PC-3 (cell line): ENCODE data around the gene STARD10. TPM values are rescaled to one million over a fixed set of nuclear protein-coding genes. Genes with fewer than 3 reads are reported as not detected.
A peak's percentile ranks its signal among the peaks of the same experiment; 100 is the strongest.

Source experiments
- ATAC-seq: fragments of 200-7000 bp; cut with Tn5 transposase; 2 replicates; pipeline ENCODE4 v1.9.1; 2020; ENCODE audit warnings: mild to moderate bottlenecking, moderate library complexity
- BruUV-seq: library from RNA; stranded (reverse); fragments of 400-500 nt; replicated peaks from 2 replicates; lab custom pipeline; 2021; lab: Mats Ljungman, UMichigan
- CTCF ChIA-PET: fragments of 300-600 bp; sonication (Branson Sonifier 250); formaldehyde crosslinking; loops from one replicate; lab custom pipeline; 2022; ENCODE audit warnings: antibody characterized with exemption; lab: Charles Lee
- POLR2A ChIA-PET: fragments of 300-600 bp; sonication (Branson Sonifier 250); formaldehyde crosslinking; loops from one replicate; lab custom pipeline; 2022; ENCODE audit warnings: antibody characterized with exemption; ENCODE audit not compliant: unreplicated experiment; lab: Charles Lee
- DNase-seq: peaks from one replicate; pipeline ENCODE4 v3.0.0-alpha.2; 2015
- H2AFZ ChIP-seq: fragments of 300-600 bp; sonication (generic); 2 replicates; pipeline ENCODE4 v1.6.0; 2016; ENCODE audit warnings: antibody characterized with exemption, low read length
- H3F3A ChIP-seq: fragments of 300-600 bp; sonication (generic); one replicate; pipeline ENCODE4 v1.6.0; 2017; ENCODE audit warnings: antibody characterized with exemption, low read length, control low read depth, mild to moderate bottlenecking; ENCODE audit not compliant: unreplicated experiment
- H3K27ac ChIP-seq: fragments of 300-600 bp; sonication (generic); 2 replicates; pipeline ENCODE4 v1.5.1; 2016; ENCODE audit warnings: mild to moderate bottlenecking, low read length
- H3K27me3 ChIP-seq: fragments of 300-600 bp; sonication (generic); 2 replicates; pipeline ENCODE4 v1.6.1; 2016; ENCODE audit warnings: low read length, mixed read lengths
- H3K36me3 ChIP-seq: fragments of 300-600 bp; sonication (generic); 2 replicates; pipeline ENCODE4 v1.6.1; 2016; ENCODE audit warnings: low read depth, mixed run types, low read length, mixed read lengths
- H3K4me1 ChIP-seq: fragments of 300-600 bp; sonication (generic); 2 replicates; pipeline ENCODE4 v1.5.1; 2016; ENCODE audit warnings: low read length; ENCODE audit not compliant: insufficient read depth
- H3K4me2 ChIP-seq: fragments of 300-600 bp; sonication (generic); 2 replicates; pipeline ENCODE4 v1.6.0; 2016; ENCODE audit warnings: low read length
- H3K4me3 ChIP-seq: fragments of 300-600 bp; sonication (generic); 2 replicates; pipeline ENCODE4 v1.5.1; 2016; ENCODE audit warnings: mild to moderate bottlenecking, low read length, mixed read lengths
- H3K79me2 ChIP-seq: fragments of 300-600 bp; sonication (generic); 2 replicates; pipeline ENCODE4 v1.6.1; 2017; ENCODE audit warnings: low read length, mixed read lengths
- H3K9ac ChIP-seq: fragments of 300-600 bp; sonication (generic); 2 replicates; pipeline ENCODE4 v1.6.0; 2016; ENCODE audit warnings: mild to moderate bottlenecking, low read length
- H3K9me2 ChIP-seq: fragments of 300-600 bp; sonication (generic); replicated peaks from 2 replicates; pipeline ENCODE4 v1.6.1; 2016; ENCODE audit warnings: mixed run types, low read length, mixed read lengths
- H3K9me3 ChIP-seq: fragments of 300-600 bp; sonication (generic); 2 replicates; pipeline ENCODE4 v1.6.1; 2016; ENCODE audit warnings: low read length, mixed read lengths
- H4K20me1 ChIP-seq: fragments of 300-600 bp; sonication (generic); 2 replicates; pipeline ENCODE4 v1.6.1; 2016; ENCODE audit warnings: low read length, mixed read lengths
- EZH2 ChIP-seq: fragments of 300-600 bp; sonication (generic); IDR thresholded peaks from one replicate; pipeline ENCODE4 v1.6.1; 2017; ENCODE audit warnings: antibody characterized with exemption, mild to moderate bottlenecking, low read length; ENCODE audit not compliant: unreplicated experiment
- EZH2phosphoT487 ChIP-seq: fragments of 300-600 bp; sonication (generic); IDR thresholded peaks from 2 replicates; pipeline ENCODE4 v1.6.1; 2018; ENCODE audit warnings: mild to moderate bottlenecking, antibody characterized with exemption, low read length, borderline replicate concordance
- intact Hi-C: fragments of 100-400 bp; cut with micrococcal nuclease; formaldehyde crosslinking; loops from 2 replicates; pipeline ENCODE4 v1.9.0; 2023
- total RNA-seq: library from RNA; depleted of rRNA; stranded (reverse); fragments of >200 nt; gene quantifications from 2 replicates; pipeline ENCODE4 v1.2.3, GENCODE V29; 2014
- TF ChIP-seq, protein P1 (sequence below): fragments of 300-600 bp; sonication (generic); conservative IDR thresholded peaks from 2 replicates; pipeline ENCODE4 v1.5.1; 2017; ENCODE audit warnings: antibody characterized with exemption, low read depth, mild to moderate bottlenecking, low read length

The STARD10 gene
- total RNA-seq, 1 experiment from 2014 or later = 284 TPM

DNA sequence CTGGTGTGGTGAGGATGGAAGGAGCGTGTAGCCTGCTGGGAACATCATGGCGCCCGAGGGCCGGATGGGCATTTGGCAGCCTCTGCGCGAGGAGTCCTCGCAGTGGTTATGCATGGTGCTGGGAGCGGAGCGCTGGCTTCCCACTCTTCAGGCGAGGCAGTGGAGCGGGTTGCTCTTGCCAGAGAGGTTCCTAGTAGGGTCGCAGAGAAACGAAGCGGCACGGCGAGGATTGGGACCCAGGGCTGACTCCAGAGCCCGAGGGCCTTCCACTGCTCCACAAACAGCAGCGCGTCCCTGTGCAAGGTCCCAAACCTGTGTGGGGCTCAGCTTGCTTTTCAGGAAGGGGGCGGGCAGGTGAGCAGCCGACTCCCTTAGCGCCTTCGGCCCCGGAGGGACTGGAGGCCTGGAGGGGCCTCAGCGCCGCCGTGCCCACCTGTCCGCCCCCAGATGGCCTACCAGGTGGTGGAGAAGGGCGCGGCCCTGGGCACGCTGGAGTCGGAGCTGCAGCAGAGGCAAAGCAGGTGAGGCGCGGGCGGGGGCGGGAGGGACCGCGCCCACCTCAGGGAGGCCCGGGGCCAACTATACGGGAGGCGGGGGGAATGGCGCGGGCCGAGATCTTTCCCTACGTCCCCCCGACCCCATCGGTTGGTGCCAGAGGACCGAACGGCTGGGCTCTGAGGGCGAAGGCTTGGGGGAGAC, 27.5 kb upstream of the STARD10 start:
- no peak for DNase-seq
- Histone ChIP-seq H3K4me3 (peak overlapping the region; percentile 61), H3K27ac (no peak overlapping the region), H2AFZ (peak overlapping the region; percentile 70), H4K20me1 (no peaks in the 10 kb centered on the region), H3K4me1 (peaks cover 11% of the 10 kb centered on the region), H3K9ac (peak overlapping the region; percentile 56), H3K9me3 (no peaks in the 10 kb centered on the region), H3K9me2 (no peaks in the 10 kb centered on the region), H3K36me3 (no peaks in the 10 kb centered on the region), H3K79me2 (no peaks in the 10 kb centered on the region), H3F3A (no peaks in the 10 kb centered on the region), H3K4me2 (peak overlapping the region; percentile 80), H3K27me3 (no peaks in the 10 kb centered on the region)
- POLR2A ChIA-PET = no interaction called here
- intact Hi-C loops = no loop called here
- TF ChIP-seq, protein P1, sequence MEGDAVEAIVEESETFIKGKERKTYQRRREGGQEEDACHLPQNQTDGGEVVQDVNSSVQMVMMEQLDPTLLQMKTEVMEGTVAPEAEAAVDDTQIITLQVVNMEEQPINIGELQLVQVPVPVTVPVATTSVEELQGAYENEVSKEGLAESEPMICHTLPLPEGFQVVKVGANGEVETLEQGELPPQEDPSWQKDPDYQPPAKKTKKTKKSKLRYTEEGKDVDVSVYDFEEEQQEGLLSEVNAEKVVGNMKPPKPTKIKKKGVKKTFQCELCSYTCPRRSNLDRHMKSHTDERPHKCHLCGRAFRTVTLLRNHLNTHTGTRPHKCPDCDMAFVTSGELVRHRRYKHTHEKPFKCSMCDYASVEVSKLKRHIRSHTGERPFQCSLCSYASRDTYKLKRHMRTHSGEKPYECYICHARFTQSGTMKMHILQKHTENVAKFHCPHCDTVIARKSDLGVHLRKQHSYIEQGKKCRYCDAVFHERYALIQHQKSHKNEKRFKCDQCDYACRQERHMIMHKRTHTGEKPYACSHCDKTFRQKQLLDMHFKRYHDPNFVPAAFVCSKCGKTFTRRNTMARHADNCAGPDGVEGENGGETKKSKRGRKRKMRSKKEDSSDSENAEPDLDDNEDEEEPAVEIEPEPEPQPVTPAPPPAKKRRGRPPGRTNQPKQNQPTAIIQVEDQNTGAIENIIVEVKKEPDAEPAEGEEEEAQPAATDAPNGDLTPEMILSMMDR = no peak
- no peak for TF ChIP-seq EZH2phosphoT487
- CTCF ChIA-PET = no interaction called here
- BruUV-seq = TSS peak; percentile 50
- peak; percentile 4 for ATAC-seq

DNA sequence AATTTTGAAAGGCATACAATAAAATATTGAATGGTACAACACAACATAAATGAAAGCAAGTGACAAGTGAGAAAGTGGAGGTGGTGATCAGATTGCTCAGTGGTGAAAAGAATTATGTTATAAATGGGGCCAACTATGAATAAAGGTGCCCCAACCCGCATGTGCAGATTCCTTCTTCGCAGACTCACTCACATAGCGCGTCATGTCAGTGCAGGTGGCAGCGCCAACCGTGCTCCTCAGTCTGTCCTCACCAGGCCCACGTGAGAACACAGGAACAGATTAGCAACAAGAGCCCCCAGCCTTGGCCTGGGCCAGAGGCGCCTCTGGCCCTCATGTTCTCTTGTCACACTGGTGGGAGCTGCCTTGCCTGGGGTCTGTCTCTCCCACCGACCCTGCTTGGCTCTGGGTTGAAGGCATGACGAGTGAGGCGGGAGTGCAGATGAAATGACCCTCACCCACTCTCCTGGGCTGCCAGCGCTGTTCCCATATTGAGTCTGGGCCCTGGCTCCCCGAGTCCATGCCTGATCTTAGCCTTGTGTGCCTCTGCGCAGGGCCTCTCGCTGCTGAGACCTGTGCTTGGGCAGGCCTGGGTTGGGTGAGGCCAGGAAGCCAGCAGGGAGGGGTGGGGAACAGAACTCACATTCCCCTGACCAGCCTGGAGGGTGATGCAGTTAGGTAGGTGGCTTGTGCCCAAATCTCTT, 26.7 kb upstream of the STARD10 start:
- H3K79me2 ChIP-seq = no peaks in the 10 kb centered on the region
- H3K27me3 ChIP-seq = no peaks in the 10 kb centered on the region
- no peaks in the 10 kb centered on the region for H3K36me3 ChIP-seq
- H3K4me2 ChIP-seq = no peak overlapping the region
- ATAC-seq (no peak), DNase-seq (no peak)
- POLR2A ChIA-PET = no interaction called here
- H3F3A ChIP-seq = no peaks in the 10 kb centered on the region
- no peak overlapping the region for H3K9ac ChIP-seq
- H3K4me1 ChIP-seq = peaks cover 14% of the 10 kb centered on the region
- no peaks in the 10 kb centered on the region for H3K9me2 ChIP-seq
- no peaks in the 10 kb centered on the region for H3K9me3 ChIP-seq
- no peak overlapping the region for H3K4me3 ChIP-seq
- no peak overlapping the region for H2AFZ ChIP-seq
- intact Hi-C loops = no loop called here
- H3K27ac ChIP-seq = no peak overlapping the region
- CTCF ChIA-PET = no interaction called here
- TF ChIP-seq EZH2 (no peak), EZH2phosphoT487 (no peak)
- TF ChIP-seq, protein P1 = no peak
- H4K20me1 ChIP-seq = no peaks in the 10 kb centered on the region
- no TSS peak for BruUV-seq

DNA sequence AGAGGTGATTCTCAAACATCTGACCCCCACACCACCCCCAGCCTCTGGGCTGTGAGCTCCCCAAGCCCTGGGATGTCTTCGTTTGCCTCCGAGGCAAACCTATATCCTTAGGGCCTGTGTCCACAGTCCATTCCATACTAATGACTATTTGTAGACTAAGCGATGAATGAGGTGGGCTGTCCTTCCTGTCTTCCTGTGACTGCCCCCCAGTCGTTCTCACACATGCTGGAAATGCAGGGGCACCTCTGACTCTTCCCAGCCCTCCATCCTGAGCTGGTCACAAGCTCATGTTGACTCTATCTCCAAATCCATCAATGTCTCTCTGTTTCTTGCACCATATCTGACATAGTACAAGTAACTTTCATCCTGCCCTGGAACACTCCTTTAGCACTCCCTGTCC, 25.1 kb upstream of the STARD10 start:
- Histone ChIP-seq H3K4me3 (no peak overlapping the region), H3K9ac (no peak overlapping the region), H3F3A (no peaks in the 10 kb centered on the region), H3K79me2 (no peaks in the 10 kb centered on the region), H3K4me2 (no peak overlapping the region), H3K9me3 (no peaks in the 10 kb centered on the region), H3K27ac (no peak overlapping the region), H3K9me2 (no peaks in the 10 kb centered on the region), H3K36me3 (no peaks in the 10 kb centered on the region), H2AFZ (no peak overlapping the region), H3K4me1 (peaks cover 23% of the 10 kb centered on the region), H3K27me3 (no peaks in the 10 kb centered on the region), H4K20me1 (no peaks in the 10 kb centered on the region)
- CTCF ChIA-PET = no interaction called here
- ATAC-seq = no peak
- no TSS peak for BruUV-seq
- intact Hi-C loops = no loop called here
- no peak for TF ChIP-seq EZH2phosphoT487
- no peak for TF ChIP-seq EZH2
- TF ChIP-seq, protein P1 = no peak
- no peak for DNase-seq
- POLR2A ChIA-PET = no interaction called here
